GM12878 (cell line): Measurements from ENCODE around the gene STK33. TPM values are rescaled to one million over a fixed set of nuclear protein-coding genes. Genes with fewer than 3 reads are reported as not detected.

Source experiments
- ATAC-seq: fragments of 200-7000 bp; cut with Tn5 transposase; 3 replicates; pipeline ENCODE4 v1.9.1; 2020; ENCODE audit warnings: mild to moderate bottlenecking, moderate library complexity
- BruUV-seq: library from RNA; stranded (reverse); fragments of 400-500 nt; replicated peaks from 2 replicates; lab custom pipeline; 2021; lab: Mats Ljungman, UMichigan
- CTCF ChIA-PET: fragments of 300-600 bp; sonication (Branson Sonifier 250); formaldehyde crosslinking; extraction: SDS; loops from one replicate; lab custom pipeline; 2021; ENCODE audit warnings: inconsistent platforms; lab: Yijun Ruan, JAX
- POLR2A ChIA-PET: fragments of 350-600 bp; formaldehyde crosslinking; extraction: SDS; loops from one replicate; lab custom pipeline; 2021; ENCODE audit warnings: inconsistent platforms; lab: Charles Lee
- RAD21 ChIA-PET: fragments of 300-600 bp; sonication (Branson Sonifier 250); formaldehyde crosslinking; loops from one replicate; lab custom pipeline; 2023; ENCODE audit warnings: antibody characterized with exemption; ENCODE audit not compliant: unreplicated experiment; lab: Charles Lee
- SMC1A ChIA-PET: fragments of 300-600 bp; sonication (Branson Sonifier 250); formaldehyde crosslinking; loops from one replicate; lab custom pipeline; 2023; ENCODE audit not compliant: unreplicated experiment, uncharacterized antibody; lab: Charles Lee
- DNase-seq: peaks from one replicate; pipeline ENCODE4 v3.0.0-alpha.2; 2011; ENCODE audit warnings: low read depth, low spot score
- FAIRE-seq: peaks from 3 replicates; lab custom pipeline; 2011; peaks lifted over from hg19 to GRCh38; lab: Jason Lieb, UNC
- H2AFZ ChIP-seq: 2 replicates; pipeline ENCODE4 v1.6.0; 2011; ENCODE audit warnings: low read depth, low read length, control low read depth; ENCODE audit not compliant: control insufficient read depth
- H3K27ac ChIP-seq: 2 replicates; pipeline ENCODE4 v1.5.1; 2011; ENCODE audit warnings: control low read depth; ENCODE audit not compliant: control insufficient read depth, insufficient read depth
- H3K27me3 ChIP-seq, 2 experiments: replicated peaks in 1 of 2; 2 replicates each; pipeline versions ENCODE4 v1.6.0 to v1.6.1; 2011; ENCODE audit warnings: low read length in 1 of 2; ENCODE audit not compliant: control insufficient read depth in 2 of 2, insufficient read depth in 2 of 2
- H3K36me3 ChIP-seq, 2 experiments: 2 replicates each; pipeline ENCODE4 v1.5.1; 2011; ENCODE audit warnings: low read length in 1 of 2; ENCODE audit not compliant: control insufficient read depth in 2 of 2, insufficient read depth in 2 of 2
- H3K4me1 ChIP-seq: 2 replicates; pipeline ENCODE4 v1.6.1; 2011; ENCODE audit warnings: mild to moderate bottlenecking, low read length, moderate library complexity, mixed read lengths; ENCODE audit not compliant: control insufficient read depth, insufficient read depth
- H3K4me2 ChIP-seq: 2 replicates; pipeline ENCODE4 v1.6.0; 2011; ENCODE audit warnings: control low read depth; ENCODE audit not compliant: control insufficient read depth, insufficient read depth
- H3K4me3 ChIP-seq: fragments of 200-600 bp; sonication (generic); 2 replicates; pipeline ENCODE4 v1.5.1; 2016
- H3K79me2 ChIP-seq: 2 replicates; pipeline ENCODE4 v1.6.0; 2011; ENCODE audit warnings: low read length; ENCODE audit not compliant: control insufficient read depth, insufficient read depth
- H3K9ac ChIP-seq: 2 replicates; pipeline ENCODE4 v1.8.0; 2011; ENCODE audit warnings: low read length, control low read depth, mixed read lengths; ENCODE audit not compliant: control insufficient read depth, insufficient read depth
- H3K9me3 ChIP-seq: replicated peaks from 3 replicates; pipeline ENCODE4 v1.5.1; 2011; ENCODE audit warnings: mild to moderate bottlenecking, low read length; ENCODE audit not compliant: control insufficient read depth, insufficient read depth
- H4K20me1 ChIP-seq: 2 replicates; pipeline ENCODE4 v1.6.0; 2011; ENCODE audit not compliant: control insufficient read depth, insufficient read depth
- BRCA1 ChIP-seq: IDR thresholded peaks from 2 replicates; pipeline ENCODE4 v1.6.1; 2011; ENCODE audit warnings: low read depth, low read length, improper control_type of control experiment
- CEBPB ChIP-seq, 2 experiments: fragments of 150-350 bp in 1 of 2; IDR thresholded peaks; 2 replicates each; pipeline ENCODE4 v1.6.1; 2012 to 2014; ENCODE audit warnings: low read depth in 2 of 2, low read length in 2 of 2, borderline replicate concordance in 1 of 2, inconsistent platforms in 1 of 2
- EGR1 ChIP-seq, 2 experiments: IDR thresholded peaks; 1 replicate in 1 of 2; 2 replicates in 1 of 2; pipeline ENCODE4 v1.6.1; 2011 to 2012; ENCODE audit warnings: low read depth in 2 of 2, low read length in 2 of 2, borderline replicate concordance in 1 of 2, mild to moderate bottlenecking in 1 of 2, moderate library complexity in 1 of 2
- ESRRA ChIP-seq: IDR thresholded peaks from 2 replicates; pipeline ENCODE4 v1.6.1; 2012; ENCODE audit warnings: mild to moderate bottlenecking, low read length, improper control_type of control experiment
- MEF2B ChIP-seq: fragments of 450-650 bp; IDR thresholded peaks from 2 replicates; pipeline ENCODE4 v1.6.1; 2018; ENCODE audit warnings: mild to moderate bottlenecking, moderate library complexity; ENCODE audit not compliant: partially characterized antibody, poor library complexity, severe bottlenecking
- MTA3 ChIP-seq: IDR thresholded peaks from 2 replicates; pipeline ENCODE4 v1.6.1; 2012; ENCODE audit warnings: low read length, inconsistent platforms, borderline replicate concordance
- NR2C2 ChIP-seq: IDR thresholded peaks from 2 replicates; pipeline ENCODE4 v1.6.1; 2011; ENCODE audit warnings: borderline replicate concordance, low read depth; ENCODE audit not compliant: control insufficient read depth, insufficient read length
- PML ChIP-seq: IDR thresholded peaks from 2 replicates; pipeline ENCODE4 v1.6.1; 2012; ENCODE audit warnings: low read length, inconsistent platforms
- POLR2A ChIP-seq: IDR thresholded peaks from 2 replicates; pipeline ENCODE4 v1.6.1; 2011; ENCODE audit warnings: low read depth, mild to moderate bottlenecking, low read length
- POLR2AphosphoS2 ChIP-seq: IDR thresholded peaks from 2 replicates; pipeline ENCODE4 v1.6.1; 2011; ENCODE audit warnings: low read depth, mild to moderate bottlenecking, low read length, improper control_type of control experiment, moderate library complexity
- RB1 ChIP-seq: fragments of 450-650 bp; formaldehyde crosslinking; IDR thresholded peaks from 2 replicates; pipeline ENCODE4 v1.6.1; 2017; ENCODE audit warnings: mild to moderate bottlenecking, borderline replicate concordance
- SIX5 ChIP-seq: IDR thresholded peaks from 2 replicates; pipeline ENCODE4 v1.6.1; 2011; ENCODE audit warnings: mild to moderate bottlenecking, low read depth, low read length, moderate library complexity; ENCODE audit not compliant: severe bottlenecking
- SMAD5 ChIP-seq: IDR thresholded peaks from 2 replicates; pipeline ENCODE4 v1.6.1; 2016; ENCODE audit warnings: antibody characterized with exemption, low read depth
- SPI1 ChIP-seq: IDR thresholded peaks from 2 replicates; pipeline ENCODE4 v1.6.1; 2011; ENCODE audit warnings: low read depth, mild to moderate bottlenecking, low read length, moderate library complexity, borderline replicate concordance; ENCODE audit not compliant: insufficient read depth
- YBX1 ChIP-seq: fragments of 450-650 bp; IDR thresholded peaks from 2 replicates; pipeline ENCODE4 v1.6.1; 2016; ENCODE audit warnings: antibody characterized with exemption
- WGBS: methylation state at CpG from one replicate; pipeline ENCODE4 v1.1.6; 2016; ENCODE audit warnings: low lambda C conversion rate; ENCODE audit not compliant: insufficient replicate concordance, insufficient coverage; ENCODE audit errors: missing lambda C conversion rate; 5-methylcytosine and 5-hydroxymethylcytosine counted together
- in situ Hi-C: fragments of 300-500 bp; cut with MboI; formaldehyde crosslinking; loops from 9 replicates; pipeline ENCODE4 v1.14.3; 2018; ENCODE audit warnings: mixed read lengths
- intact Hi-C: fragments of 100-400 bp; cut with micrococcal nuclease; formaldehyde crosslinking; loops from one replicate; pipeline ENCODE4 v1.14.2; 2022; ENCODE audit not compliant: unreplicated experiment
- polyA plus RNA-seq, 11 experiments: library from polyadenylated mRNA; depleted of rRNA in 4 of 11; unstranded in 6 of 11; stranded (reverse) in 5 of 11; fragments of >200 nt; fragmentation: Nextera tagmentation in 4 of 11; fragmentation: Illumina TruSeq in 1 of 11; extraction: Ambion mirVana in 4 of 11; extraction: Trizol in 1 of 11; gene quantifications; 1 replicate in 1 of 11; 2 replicates in 10 of 11; pipeline versions ENCODE4 v1.2.1 to v1.2.3, GENCODE V29; 2011 to 2016; ENCODE audit warnings: inconsistent platforms in 2 of 11, missing spikeins in 2 of 11, low read depth in 1 of 11
- total RNA-seq, 4 experiments: library from RNA; depleted of rRNA in 3 of 4; stranded (reverse); fragments of >200 nt in 3 of 4; fragmentation: Illumina TruSeq in 1 of 4; extraction: Trizol in 1 of 4; gene quantifications; 2 replicates each; pipeline versions ENCODE4 v1.2.1 to v1.2.3, GENCODE V29; 2013 to 2021
- TF ChIP-seq, protein P1 (sequence below): IDR thresholded peaks from 2 replicates; pipeline ENCODE4 v1.6.1; 2011; ENCODE audit warnings: low read depth, mild to moderate bottlenecking, low read length, moderate library complexity, borderline replicate concordance; ENCODE audit errors: extremely low read depth
- TF ChIP-seq, protein P2 (sequence below): fragments of 450-650 bp; IDR thresholded peaks from 2 replicates; pipeline ENCODE4 v1.6.1; 2017; ENCODE audit warnings: antibody characterized with exemption, mild to moderate bottlenecking, moderate library complexity
- TF ChIP-seq, protein P3 (sequence below): fragments of 450-650 bp; IDR thresholded peaks from 2 replicates; pipeline ENCODE4 v1.6.1; 2017; ENCODE audit warnings: low read depth, mild to moderate bottlenecking, moderate library complexity
- TF ChIP-seq, protein P4 (sequence below): IDR thresholded peaks from 2 replicates; pipeline ENCODE4 v1.6.1; 2012; ENCODE audit warnings: low read depth, low read length, improper control_type of control experiment

The STK33 gene
- total and polyA plus RNA-seq, 10 of the 15 experiments (the other 5 are each of a cell fraction or from before 2014, with no cell fraction given): 5.2 to 27.3 (median 18.3) TPM

DNA sequence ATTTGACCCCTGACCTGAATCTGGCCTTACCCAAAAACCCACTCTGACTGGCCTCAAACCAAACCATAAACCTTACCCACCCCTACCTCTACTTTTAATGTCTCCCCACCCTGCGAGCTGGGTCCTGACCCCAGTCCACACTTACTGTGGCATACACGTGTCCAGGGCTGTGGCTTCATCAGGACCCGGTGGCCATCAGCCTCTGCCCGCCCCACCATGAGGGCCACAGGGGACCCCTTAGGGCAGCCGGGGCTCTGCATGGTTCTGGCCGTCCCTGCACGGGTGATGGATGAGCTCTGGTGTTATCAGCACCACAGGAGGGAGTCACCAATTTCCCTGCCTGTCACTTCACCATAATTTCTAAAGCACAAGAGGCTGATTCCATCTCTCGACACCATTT lies 242.8 kb downstream of the STK33 start (continued):
- TF ChIP-seq RB1 (no peak), SPI1 (no peak), ESRRA (no peak), EGR1 (IDR thresholded peaks at IDR 0.05; ENCODE audit: borderline replicate concordance in 1 of 2, low read depth in 2 of 2, low read length in 2 of 2) (no peak), PML (no peak), CEBPB (IDR thresholded peaks at IDR 0.05; ENCODE audit: borderline replicate concordance in 1 of 2, low read depth in 2 of 2, low read length in 2 of 2) (no peak)

DNA sequence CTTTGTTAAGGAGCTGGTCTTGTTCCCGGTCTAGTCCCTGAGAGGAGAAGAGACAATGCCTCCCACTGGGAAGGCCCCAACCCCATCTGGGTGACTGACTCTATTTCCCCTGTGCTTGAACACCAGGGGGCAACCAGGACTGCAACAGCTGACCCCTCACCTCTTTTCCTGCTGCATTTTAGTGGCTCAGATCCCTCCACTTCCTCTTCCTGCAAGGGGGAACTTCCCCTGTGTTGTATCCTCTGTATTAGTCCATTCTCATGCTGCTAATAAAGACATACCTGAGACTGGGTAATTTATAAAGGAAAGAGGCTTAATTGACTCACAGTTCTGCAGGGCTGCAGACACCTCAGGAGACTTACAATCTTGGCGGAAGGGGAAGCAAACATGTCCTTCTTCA lies 246.1 kb downstream of the STK33 start:
- Histone ChIP-seq H3K9me3 (peaks cover 1% of the 10 kb centered on the region; the same call in 1 of the 3 replicates), H3K9ac (no peak overlapping the region), H3K36me3 (no peaks in the 10 kb centered on the region), H2AFZ (no peak overlapping the region), H3K4me3 (no peak overlapping the region), H4K20me1 (no peaks in the 10 kb centered on the region), H3K79me2 (no peaks in the 10 kb centered on the region), H3K4me2 (no peak overlapping the region), H3K27me3 (no peaks in the 10 kb centered on the region), H3K27ac (no peak overlapping the region), H3K4me1 (peaks cover 9% of the 10 kb centered on the region)
- in situ Hi-C loops: no loop called here
- ChIA-PET CTCF (interaction anchor here (2.0 kb wide), 1 partner anchor 84 kb away, joined by 7 read pairs; the partner anchor contains the start of gene LMO1), SMC1A (no interaction called here), RAD21 (no interaction called here), POLR2A (no interaction called here)
- WGBS: 65% methylated on average over 2 of the region's 2 CpGs
- no TSS peak for BruUV-seq
- no peak for FAIRE-seq
- intact Hi-C loops: no loop called here
- ATAC-seq: no peak
- no peak for DNase-seq
- TF ChIP-seq, protein P1, sequence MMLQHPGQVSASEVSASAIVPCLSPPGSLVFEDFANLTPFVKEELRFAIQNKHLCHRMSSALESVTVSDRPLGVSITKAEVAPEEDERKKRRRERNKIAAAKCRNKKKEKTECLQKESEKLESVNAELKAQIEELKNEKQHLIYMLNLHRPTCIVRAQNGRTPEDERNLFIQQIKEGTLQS: no peak
- TF ChIP-seq POLR2AphosphoS2 (no peak), NR2C2 (no peak), SIX5 (no peak), SMAD5 (no peak), MEF2B (no peak), POLR2A (no peak), BRCA1 (no peak), MTA3 (no peak), YBX1 (no peak)
- TF ChIP-seq, protein P2, sequence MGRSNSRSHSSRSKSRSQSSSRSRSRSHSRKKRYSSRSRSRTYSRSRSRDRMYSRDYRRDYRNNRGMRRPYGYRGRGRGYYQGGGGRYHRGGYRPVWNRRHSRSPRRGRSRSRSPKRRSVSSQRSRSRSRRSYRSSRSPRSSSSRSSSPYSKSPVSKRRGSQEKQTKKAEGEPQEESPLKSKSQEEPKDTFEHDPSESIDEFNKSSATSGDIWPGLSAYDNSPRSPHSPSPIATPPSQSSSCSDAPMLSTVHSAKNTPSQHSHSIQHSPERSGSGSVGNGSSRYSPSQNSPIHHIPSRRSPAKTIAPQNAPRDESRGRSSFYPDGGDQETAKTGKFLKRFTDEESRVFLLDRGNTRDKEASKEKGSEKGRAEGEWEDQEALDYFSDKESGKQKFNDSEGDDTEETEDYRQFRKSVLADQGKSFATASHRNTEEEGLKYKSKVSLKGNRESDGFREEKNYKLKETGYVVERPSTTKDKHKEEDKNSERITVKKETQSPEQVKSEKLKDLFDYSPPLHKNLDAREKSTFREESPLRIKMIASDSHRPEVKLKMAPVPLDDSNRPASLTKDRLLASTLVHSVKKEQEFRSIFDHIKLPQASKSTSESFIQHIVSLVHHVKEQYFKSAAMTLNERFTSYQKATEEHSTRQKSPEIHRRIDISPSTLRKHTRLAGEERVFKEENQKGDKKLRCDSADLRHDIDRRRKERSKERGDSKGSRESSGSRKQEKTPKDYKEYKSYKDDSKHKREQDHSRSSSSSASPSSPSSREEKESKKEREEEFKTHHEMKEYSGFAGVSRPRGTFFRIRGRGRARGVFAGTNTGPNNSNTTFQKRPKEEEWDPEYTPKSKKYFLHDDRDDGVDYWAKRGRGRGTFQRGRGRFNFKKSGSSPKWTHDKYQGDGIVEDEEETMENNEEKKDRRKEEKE: no peak
- TF ChIP-seq, protein P3, sequence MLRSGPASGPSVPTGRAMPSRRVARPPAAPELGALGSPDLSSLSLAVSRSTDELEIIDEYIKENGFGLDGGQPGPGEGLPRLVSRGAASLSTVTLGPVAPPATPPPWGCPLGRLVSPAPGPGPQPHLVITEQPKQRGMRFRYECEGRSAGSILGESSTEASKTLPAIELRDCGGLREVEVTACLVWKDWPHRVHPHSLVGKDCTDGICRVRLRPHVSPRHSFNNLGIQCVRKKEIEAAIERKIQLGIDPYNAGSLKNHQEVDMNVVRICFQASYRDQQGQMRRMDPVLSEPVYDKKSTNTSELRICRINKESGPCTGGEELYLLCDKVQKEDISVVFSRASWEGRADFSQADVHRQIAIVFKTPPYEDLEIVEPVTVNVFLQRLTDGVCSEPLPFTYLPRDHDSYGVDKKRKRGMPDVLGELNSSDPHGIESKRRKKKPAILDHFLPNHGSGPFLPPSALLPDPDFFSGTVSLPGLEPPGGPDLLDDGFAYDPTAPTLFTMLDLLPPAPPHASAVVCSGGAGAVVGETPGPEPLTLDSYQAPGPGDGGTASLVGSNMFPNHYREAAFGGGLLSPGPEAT: no peak
- TF ChIP-seq, protein P4, sequence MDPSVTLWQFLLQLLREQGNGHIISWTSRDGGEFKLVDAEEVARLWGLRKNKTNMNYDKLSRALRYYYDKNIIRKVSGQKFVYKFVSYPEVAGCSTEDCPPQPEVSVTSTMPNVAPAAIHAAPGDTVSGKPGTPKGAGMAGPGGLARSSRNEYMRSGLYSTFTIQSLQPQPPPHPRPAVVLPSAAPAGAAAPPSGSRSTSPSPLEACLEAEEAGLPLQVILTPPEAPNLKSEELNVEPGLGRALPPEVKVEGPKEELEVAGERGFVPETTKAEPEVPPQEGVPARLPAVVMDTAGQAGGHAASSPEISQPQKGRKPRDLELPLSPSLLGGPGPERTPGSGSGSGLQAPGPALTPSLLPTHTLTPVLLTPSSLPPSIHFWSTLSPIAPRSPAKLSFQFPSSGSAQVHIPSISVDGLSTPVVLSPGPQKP: no peak
